ENCODE results near the gene SH2D2A.

DNA sequence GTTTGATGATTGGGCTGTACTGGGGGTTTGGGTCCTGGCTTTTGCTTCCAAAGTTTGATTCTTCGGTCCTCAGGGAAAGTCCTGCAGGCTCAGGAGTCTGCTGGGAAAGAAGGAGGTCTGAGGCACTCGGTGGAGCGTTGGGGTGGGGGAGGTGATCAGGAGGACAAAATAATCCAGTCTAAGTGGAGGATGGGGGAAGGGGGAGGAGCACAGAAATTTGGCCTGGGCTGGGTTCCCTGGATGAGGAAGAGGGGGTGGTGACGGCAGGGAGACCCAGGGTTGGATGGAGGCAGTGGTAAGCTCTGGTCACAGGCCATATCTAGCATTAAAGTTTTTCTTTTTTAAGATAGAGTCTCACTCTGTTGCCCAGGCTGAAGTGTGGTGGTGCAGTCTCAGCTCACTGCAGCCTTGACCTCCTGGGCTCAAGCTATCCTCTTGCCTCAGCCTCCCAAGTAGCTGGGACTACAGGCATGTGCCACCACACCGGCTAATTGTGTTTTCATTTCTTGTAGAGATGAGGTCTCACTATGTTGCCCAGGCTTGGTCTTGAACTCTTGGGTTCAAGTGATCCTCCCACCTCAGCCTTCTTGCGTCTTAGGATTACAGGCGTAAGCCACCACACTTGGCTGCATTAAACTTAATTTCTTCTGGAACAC, 6.8 kb downstream of the SH2D2A start:
- TF ChIP-seq, protein P1, sequence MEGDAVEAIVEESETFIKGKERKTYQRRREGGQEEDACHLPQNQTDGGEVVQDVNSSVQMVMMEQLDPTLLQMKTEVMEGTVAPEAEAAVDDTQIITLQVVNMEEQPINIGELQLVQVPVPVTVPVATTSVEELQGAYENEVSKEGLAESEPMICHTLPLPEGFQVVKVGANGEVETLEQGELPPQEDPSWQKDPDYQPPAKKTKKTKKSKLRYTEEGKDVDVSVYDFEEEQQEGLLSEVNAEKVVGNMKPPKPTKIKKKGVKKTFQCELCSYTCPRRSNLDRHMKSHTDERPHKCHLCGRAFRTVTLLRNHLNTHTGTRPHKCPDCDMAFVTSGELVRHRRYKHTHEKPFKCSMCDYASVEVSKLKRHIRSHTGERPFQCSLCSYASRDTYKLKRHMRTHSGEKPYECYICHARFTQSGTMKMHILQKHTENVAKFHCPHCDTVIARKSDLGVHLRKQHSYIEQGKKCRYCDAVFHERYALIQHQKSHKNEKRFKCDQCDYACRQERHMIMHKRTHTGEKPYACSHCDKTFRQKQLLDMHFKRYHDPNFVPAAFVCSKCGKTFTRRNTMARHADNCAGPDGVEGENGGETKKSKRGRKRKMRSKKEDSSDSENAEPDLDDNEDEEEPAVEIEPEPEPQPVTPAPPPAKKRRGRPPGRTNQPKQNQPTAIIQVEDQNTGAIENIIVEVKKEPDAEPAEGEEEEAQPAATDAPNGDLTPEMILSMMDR (conservative IDR thresholded peaks at IDR 0.05; ENCODE audit: low read length): no peak
- TF ChIP-seq EZH2phosphoT487 (IDR thresholded peaks at IDR 0.05; ENCODE audit: borderline replicate concordance): no peak
